LNCaP clone FGC (cell line): ENCODE measurements around the gene NR1I2.

Source experiments
- DNase-seq: peaks from one replicate; pipeline ENCODE4 v3.0.0-alpha.2; 2011; ENCODE audit warnings: low read depth
- H3K4me3 ChIP-seq: 2 replicates; pipeline ENCODE4 v1.5.1; 2011; ENCODE audit warnings: mild to moderate bottlenecking, low read depth, low read length, control low read depth
- CTCF ChIP-seq: IDR thresholded peaks from 2 replicates; pipeline ENCODE4 v1.5.1; 2012; ENCODE audit warnings: mild to moderate bottlenecking; ENCODE audit not compliant: control insufficient read depth, insufficient read depth; ENCODE audit errors: extremely low read depth

NR1I2 gene

DNA sequence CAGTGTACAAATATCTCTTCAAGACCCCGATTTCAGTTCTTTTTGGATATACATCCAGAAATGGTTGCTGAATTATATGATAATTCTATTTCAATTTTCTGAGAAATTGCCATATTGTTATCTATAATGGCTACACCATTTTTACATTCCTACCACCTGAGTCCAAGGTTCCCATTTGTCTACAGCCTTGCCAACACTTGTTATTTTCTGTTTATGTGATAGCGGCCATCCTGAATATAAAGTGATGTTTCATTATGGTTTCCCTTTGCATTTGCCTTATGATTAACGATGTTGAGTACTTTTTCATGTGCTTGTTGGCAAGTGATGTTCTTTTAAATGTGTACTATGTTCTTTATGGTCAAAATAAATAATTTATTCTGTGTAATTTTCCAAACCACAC lies 8.5 kb downstream of the NR1I2 start:
- peak; percentile 14 for DNase-seq
- TF ChIP-seq CTCF = no peak
- no peak overlapping the region for H3K4me3 ChIP-seq

GRCh38 chr3:119792270-119792669 lies 10.4 kb downstream of the NR1I2 start:
- TF ChIP-seq CTCF = no peak
- no peak for DNase-seq
- no peak overlapping the region for H3K4me3 ChIP-seq

DNA sequence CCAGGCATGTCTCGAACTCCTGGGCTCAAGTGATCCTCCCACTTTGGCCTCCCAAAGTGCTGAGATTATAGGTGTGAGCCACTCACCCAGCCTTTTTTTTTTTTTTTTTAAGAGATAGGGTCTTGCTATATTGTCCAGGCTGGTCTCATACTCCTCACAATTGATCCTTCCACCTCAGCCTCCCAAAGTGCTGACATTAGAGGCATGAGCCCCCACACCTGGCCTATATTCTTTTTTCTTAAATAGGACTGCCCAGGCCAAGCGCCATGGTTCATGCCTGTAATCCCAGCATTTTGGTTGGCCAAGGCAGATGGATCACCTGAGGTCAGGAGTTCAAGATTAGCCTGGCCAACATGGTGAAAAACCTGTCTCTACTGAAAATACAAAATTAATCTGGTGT lies 12.5 kb downstream of the NR1I2 start:
- no peak overlapping the region for H3K4me3 ChIP-seq
- TF ChIP-seq CTCF = no peak
- no peak for DNase-seq

DNA sequence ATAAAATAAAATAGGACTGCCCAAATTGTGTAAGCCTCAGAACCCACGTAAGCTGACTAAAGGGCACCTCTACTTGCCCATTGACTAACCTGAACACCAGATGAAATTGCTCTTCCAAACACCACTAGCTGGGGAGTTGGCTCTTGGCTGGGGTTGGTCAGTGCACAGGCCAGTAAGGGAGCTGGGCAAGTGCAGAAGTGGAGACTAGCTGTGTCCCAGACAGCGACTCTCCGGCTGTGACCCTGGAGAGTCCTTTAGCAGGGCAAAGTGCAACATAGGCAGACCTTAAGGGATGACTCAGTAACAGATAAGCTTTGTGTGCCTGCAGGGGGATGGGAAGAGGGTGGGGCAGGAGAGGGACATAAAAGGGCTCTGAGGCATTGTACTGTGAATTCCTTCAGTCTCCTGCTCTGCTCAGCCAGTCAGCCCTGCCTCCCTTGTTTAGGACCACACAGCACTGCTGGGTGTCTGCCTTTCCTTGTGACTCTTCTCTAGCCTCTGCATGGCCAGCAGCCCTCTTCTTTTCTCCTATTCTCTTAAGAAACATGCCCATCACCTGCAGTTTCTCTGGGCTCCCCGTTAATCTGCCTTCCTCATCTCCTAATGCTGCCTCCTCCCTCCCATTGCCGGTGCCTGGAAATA lies 13.2 kb downstream of the NR1I2 start:
- no peak for TF ChIP-seq CTCF
- no peak for DNase-seq
- no peak overlapping the region for H3K4me3 ChIP-seq

- no peak overlapping the region for H3K4me3 ChIP-seq
- DNase-seq = no peak
- TF ChIP-seq CTCF = no peak
Measured at GRCh38 chr3:119795849-119796248, 13.9 kb downstream of the NR1I2 start.

GRCh38 chr3:119796368-119796767 lies 14.5 kb downstream of the NR1I2 start:
- DNase-seq = no peak
- TF ChIP-seq CTCF = no peak
- no peak overlapping the region for H3K4me3 ChIP-seq

GRCh38 chr3:119796785-119797184 lies 14.9 kb downstream of the NR1I2 start:
- no peak overlapping the region for H3K4me3 ChIP-seq
- DNase-seq = no peak
- no peak for TF ChIP-seq CTCF
